BE2C (cell line): ENCODE measurements around the gene ETS1.

Source experiments
- DNase-seq: peaks from one replicate; pipeline ENCODE4 v3.0.0-alpha.2; 2020
- H3K27me3 ChIP-seq: fragments of 250-450 bp; sonication (Bioruptor Pico); 2 replicates; pipeline ENCODE4 v1.5.1; 2020; ENCODE audit warnings: mild to moderate bottlenecking
- H3K36me3 ChIP-seq: fragments of 250-450 bp; sonication (Bioruptor Pico); 2 replicates; pipeline ENCODE4 v1.5.1; 2020; ENCODE audit warnings: mild to moderate bottlenecking
- H3K4me1 ChIP-seq: fragments of 250-450 bp; sonication (Bioruptor Pico); 2 replicates; pipeline ENCODE4 v1.5.1; 2020
- H3K4me3 ChIP-seq: 2 replicates; pipeline ENCODE4 v1.5.1; 2011; ENCODE audit warnings: low read depth, low read length
- H3K9me3 ChIP-seq: fragments of 250-450 bp; sonication (Bioruptor Pico); 2 replicates; pipeline ENCODE4 v1.5.1; 2020
- TF ChIP-seq, protein P1 (sequence below): IDR thresholded peaks from 2 replicates; pipeline ENCODE4 v1.5.1; 2012; ENCODE audit warnings: mild to moderate bottlenecking, low read depth, low read length

ETS1 gene

DNA sequence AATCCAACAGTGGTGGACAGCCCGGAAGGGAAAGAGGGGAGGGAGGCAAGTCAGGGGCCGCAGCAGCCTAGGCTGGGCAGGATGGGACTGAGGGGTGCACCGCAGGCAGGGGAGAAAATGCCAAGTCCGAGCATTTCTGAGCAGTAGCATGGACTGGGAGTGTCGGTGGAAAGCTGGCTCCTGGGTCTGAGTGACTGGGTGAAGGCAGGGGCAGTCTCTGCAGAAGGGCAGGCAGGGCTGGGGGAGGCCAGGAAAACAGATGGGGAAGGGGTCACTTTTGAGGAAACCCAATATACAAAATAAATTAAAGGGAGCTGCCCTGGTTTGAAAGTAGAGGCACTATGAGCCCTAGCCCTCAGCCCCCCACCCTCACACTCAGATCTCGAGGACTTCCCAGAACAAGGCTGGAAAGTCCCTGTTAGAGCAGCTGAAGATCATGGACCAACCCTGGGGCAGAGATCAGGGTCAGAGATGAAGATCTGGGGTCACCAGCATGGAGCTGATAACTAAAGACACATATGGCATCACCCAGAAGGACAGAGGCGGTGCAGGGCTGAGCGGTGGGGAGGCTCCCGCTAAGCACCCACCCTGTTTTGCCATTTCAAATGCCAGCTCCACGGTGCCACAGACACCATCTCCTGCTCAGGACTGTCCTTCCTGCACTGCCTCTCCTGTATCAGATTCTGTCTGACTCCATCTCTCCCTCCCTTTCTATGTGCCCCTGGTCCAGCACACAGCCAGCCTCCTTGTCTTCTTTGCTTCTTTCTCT is 32.4 kb upstream of the ETS1 start:
- no peak for DNase-seq
- Histone ChIP-seq H3K4me3 (no peak overlapping the region), H3K4me1 (peaks cover 16% of the 10 kb centered on the region), H3K27me3 (no peaks in the 10 kb centered on the region), H3K36me3 (no peaks in the 10 kb centered on the region), H3K9me3 (no peaks in the 10 kb centered on the region)
- TF ChIP-seq, protein P1, sequence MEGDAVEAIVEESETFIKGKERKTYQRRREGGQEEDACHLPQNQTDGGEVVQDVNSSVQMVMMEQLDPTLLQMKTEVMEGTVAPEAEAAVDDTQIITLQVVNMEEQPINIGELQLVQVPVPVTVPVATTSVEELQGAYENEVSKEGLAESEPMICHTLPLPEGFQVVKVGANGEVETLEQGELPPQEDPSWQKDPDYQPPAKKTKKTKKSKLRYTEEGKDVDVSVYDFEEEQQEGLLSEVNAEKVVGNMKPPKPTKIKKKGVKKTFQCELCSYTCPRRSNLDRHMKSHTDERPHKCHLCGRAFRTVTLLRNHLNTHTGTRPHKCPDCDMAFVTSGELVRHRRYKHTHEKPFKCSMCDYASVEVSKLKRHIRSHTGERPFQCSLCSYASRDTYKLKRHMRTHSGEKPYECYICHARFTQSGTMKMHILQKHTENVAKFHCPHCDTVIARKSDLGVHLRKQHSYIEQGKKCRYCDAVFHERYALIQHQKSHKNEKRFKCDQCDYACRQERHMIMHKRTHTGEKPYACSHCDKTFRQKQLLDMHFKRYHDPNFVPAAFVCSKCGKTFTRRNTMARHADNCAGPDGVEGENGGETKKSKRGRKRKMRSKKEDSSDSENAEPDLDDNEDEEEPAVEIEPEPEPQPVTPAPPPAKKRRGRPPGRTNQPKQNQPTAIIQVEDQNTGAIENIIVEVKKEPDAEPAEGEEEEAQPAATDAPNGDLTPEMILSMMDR = no peak

DNA sequence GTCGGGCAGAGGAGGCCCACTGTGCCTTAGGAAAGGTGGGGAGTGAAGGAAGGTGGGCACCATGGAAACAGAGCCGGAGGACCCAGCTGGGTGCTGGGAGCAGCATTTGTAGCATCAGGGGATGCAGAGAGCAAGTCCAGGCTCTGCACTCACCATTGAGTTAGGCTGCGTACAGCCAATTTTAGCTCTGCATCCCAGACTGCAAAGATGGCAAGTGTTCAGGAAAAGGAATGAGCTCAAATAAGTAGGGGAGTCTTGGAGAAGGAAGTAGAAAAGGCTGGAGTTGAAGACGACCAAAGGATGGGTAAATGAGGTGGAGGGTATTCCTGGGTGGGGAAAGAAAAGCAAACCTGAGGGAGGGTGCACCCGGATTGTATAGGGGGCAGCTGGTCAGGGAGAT is 31.6 kb upstream of the ETS1 start:
- H3K27me3 ChIP-seq = no peaks in the 10 kb centered on the region
- no peak overlapping the region for H3K4me3 ChIP-seq
- H3K9me3 ChIP-seq = no peaks in the 10 kb centered on the region
- peaks cover 16% of the 10 kb centered on the region for H3K4me1 ChIP-seq
- TF ChIP-seq, protein P1 = no peak
- H3K36me3 ChIP-seq = no peaks in the 10 kb centered on the region
- no peak for DNase-seq

DNA sequence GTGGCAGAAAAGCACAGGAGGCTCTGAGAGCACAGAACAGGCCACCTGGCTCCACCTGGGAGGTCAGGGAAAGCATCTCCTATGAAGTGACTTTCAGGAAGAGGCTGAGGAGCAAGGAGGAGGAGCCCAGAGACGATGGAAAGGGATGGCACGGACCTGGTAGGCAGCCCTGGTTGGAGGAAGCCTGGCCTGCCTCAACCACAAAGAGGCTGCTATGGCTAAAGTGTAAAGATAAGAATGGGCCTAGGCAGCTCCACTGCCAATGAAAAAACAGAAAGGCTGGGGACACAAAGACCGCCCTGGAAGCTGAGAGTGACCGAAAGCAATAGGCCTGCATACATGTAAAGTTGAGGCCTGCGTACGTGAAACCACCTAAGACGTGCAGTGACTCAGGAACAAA is 31.2 kb upstream of the ETS1 start:
- no peaks in the 10 kb centered on the region for H3K36me3 ChIP-seq
- peaks cover 16% of the 10 kb centered on the region for H3K4me1 ChIP-seq
- DNase-seq = no peak
- TF ChIP-seq, protein P1 = no peak
- H3K9me3 ChIP-seq = no peaks in the 10 kb centered on the region
- H3K4me3 ChIP-seq = no peak overlapping the region
- H3K27me3 ChIP-seq = no peaks in the 10 kb centered on the region

DNA sequence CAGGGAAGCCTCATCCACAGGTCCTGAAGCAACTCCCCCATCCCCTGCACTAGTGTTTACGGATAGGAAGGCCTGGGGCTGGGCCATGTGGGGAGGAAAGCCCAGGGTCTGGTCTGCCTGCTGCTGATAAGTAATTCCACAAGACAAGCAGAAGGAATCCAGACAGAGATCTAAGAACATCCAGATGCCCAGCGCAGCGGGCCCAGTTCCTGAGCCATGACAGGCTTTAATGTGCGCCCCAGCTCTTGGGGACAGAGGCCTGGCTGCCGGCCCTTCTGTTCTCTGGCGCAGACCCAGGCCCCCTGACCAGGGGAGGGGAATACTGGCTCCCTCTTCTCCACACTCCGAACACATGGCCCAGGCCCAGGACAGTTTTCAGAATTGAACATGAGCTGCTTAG is 28.8 kb upstream of the ETS1 start:
- peaks cover 16% of the 10 kb centered on the region for H3K4me1 ChIP-seq
- no peaks in the 10 kb centered on the region for H3K36me3 ChIP-seq
- no peak overlapping the region for H3K4me3 ChIP-seq
- H3K27me3 ChIP-seq = no peaks in the 10 kb centered on the region
- DNase-seq = peak; percentile 81
- TF ChIP-seq, protein P1 = no peak
- no peaks in the 10 kb centered on the region for H3K9me3 ChIP-seq

DNA sequence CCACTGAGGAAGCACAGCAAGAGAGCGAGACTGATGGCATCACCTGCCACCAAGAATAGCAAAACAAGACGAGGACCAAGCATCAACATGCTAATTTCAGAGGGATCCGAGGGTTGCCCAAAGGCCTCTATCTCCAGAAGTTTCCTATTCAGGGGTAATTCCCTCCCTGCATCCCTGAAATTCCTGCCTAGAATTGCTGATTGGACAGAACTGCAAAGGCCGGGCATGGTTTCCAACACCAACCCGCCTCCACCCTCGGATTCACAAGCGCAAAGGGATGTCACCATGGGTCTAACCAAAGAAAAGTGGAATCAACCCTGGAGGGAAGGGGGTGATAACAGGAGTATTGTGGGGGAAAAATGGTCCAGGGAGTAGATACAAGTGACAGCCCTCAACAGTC is 28.3 kb upstream of the ETS1 start:
- no peaks in the 10 kb centered on the region for H3K36me3 ChIP-seq
- no peaks in the 10 kb centered on the region for H3K27me3 ChIP-seq
- H3K4me1 ChIP-seq = peaks cover 15% of the 10 kb centered on the region
- no peak for DNase-seq
- no peak overlapping the region for H3K4me3 ChIP-seq
- TF ChIP-seq, protein P1 = no peak
- H3K9me3 ChIP-seq = no peaks in the 10 kb centered on the region

DNA sequence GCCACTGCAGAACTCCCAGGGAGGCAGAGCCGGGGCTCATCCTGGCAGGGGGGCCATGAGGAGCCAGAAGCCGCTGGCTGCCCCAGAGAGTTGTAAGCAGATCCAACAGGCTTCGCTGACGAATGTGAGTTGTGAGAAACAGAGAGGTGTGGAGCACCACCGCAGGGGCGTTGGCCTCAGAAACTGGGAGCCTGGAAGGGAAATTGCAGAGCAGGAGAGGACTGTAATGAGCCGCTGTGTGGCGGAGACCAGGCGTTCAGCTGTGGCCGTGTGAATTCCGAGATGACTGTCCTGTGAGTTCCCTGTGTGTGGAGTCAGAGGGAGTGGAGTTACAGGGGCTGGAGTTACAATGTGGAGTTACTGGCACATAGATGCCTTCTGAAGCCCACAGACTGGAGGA is 27.7 kb upstream of the ETS1 start:
- no peaks in the 10 kb centered on the region for H3K9me3 ChIP-seq
- H3K27me3 ChIP-seq = no peaks in the 10 kb centered on the region
- no peaks in the 10 kb centered on the region for H3K36me3 ChIP-seq
- H3K4me1 ChIP-seq = peaks cover 10% of the 10 kb centered on the region
- DNase-seq = no peak
- TF ChIP-seq, protein P1 = no peak
- H3K4me3 ChIP-seq = no peak overlapping the region
